Measurements from ENCODE around the gene PYGB.

GRCh38 chr20:25215521-25215920 is 32.4 kb upstream of the PYGB start:
- no peak for TF ChIP-seq CTCF (IDR thresholded peaks at IDR 0.05)
- TF ChIP-seq SIN3A (IDR thresholded peaks at IDR 0.05; ENCODE audit: borderline replicate concordance, insufficient read depth, low read depth, low read length): no peak
- no peak for TF ChIP-seq POLR2AphosphoS5 (IDR thresholded peaks at IDR 0.05; ENCODE audit: low read depth, low read length)

Measured in Panc1 (cell line).